GM12892 (cell line): ENCODE measurements around the gene MON2.
"Not testable (repeated sequence)": the region's sequence is repeated elsewhere in the genome, so short reads cannot be mapped to it uniquely, and the experiment has no call there.

Experiments
- DNase-seq: peaks from one replicate; pipeline ENCODE4 v3.0.0; 2011; ENCODE audit not compliant: insufficient read length
- FAIRE-seq: peaks from 2 replicates; lab custom pipeline; 2011; peaks lifted over from hg19 to GRCh38; lab: Jason Lieb, UNC
- POLR2A ChIP-seq: IDR thresholded peaks from 2 replicates; pipeline ENCODE4 v1.6.1; 2011; ENCODE audit warnings: low read depth, low read length, control low read depth
- POLR2AphosphoS5 ChIP-seq: IDR thresholded peaks from 2 replicates; pipeline ENCODE4 v1.6.1; 2011; ENCODE audit warnings: low read depth, low read length, control low read depth
- TAF1 ChIP-seq: IDR thresholded peaks from 2 replicates; pipeline ENCODE4 v1.6.1; 2011; ENCODE audit warnings: low read depth, mild to moderate bottlenecking, control low read depth, low read length, borderline replicate concordance

The MON2 gene

DNA sequence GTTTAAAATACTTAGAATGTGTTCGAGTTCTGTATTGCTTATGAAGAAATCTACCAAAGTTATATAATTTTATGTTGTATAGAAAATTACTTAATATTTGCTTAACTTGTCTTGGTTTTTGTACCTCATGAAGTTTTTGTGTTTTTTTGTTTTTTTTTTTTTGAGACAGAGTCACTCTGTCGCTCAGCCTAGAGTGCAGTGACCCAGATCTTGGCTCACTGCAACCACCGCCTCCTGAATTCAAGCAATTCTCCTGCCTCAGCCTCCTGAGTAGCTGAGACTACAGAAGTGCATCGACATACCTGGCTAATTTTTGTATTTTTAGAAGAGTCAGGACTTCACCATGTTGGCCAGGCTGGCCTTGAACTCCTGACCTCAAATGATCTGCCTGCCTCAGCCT is 69.9 kb downstream of the MON2 start:
- DNase-seq = no peak
- no peak for FAIRE-seq

DNA sequence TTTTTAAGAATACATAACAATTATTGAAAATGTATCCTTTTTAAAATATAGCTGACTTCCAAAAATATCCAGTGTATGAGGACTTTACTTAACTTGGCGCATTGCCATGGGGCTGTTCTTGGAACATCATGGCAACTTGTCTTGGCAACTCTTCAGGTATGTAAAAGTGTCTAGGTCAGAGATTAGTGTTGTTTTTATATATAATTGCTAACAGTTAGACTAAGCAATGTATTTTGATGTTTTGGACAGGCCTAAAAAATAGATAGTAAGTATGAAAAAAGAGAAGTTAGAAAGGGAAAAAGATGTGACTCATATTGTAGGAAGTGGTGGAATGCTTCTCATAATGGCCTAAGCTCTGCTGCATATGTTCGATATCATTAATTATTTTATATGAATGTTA is 70.9 kb downstream of the MON2 start:
- DNase-seq = no peak
- TF ChIP-seq POLR2A (no peak), TAF1 (no peak), POLR2AphosphoS5 (no peak)
- no peak for FAIRE-seq

More for the DNA sequence above, 69.9 kb downstream of the MON2 start:
- TF ChIP-seq POLR2A (no peak), TAF1 (no peak), POLR2AphosphoS5 (no peak)

DNA sequence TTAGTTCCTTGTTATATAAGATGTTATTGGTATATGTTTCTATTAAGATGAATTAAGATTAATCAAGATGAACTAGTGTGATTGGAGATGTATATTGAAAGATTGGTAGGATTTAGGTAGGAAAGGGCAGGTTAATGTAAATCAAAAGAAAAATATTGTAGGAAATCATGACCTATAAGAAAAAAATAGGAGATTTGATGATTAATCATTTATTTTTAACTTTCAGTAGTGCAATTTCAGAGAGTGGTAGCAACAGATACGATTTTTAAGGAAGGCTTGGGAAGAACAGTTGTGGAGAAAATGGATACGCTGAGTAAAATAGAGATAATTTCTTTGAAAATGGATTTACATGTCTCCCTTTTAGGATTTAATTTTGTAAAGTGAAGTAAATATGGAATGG is 73.7 kb downstream of the MON2 start:
- DNase-seq = no peak
- TF ChIP-seq POLR2A (no peak), POLR2AphosphoS5 (no peak), TAF1 (no peak)
- FAIRE-seq = no peak

DNA sequence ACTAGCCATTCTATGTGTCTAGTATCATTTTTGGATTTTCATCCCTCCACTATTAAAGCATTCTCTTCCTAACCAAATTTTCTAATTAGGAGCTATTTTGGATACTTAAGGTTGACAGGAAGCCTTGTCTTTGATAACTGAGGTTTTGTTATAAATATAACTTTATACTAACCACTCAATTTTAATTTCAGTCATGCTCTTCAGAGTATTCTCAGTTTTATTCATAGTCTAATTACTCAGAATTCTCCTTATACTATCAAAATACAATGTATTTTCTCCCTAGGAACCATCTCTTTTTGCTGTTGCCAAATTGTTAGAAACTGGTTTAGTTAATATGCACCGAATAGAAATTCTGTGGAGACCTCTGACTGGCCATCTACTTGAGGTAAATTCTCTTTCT is 76.2 kb downstream of the MON2 start:
- FAIRE-seq = no peak
- TF ChIP-seq POLR2AphosphoS5 (no peak), TAF1 (no peak)
- no peak for DNase-seq

DNA sequence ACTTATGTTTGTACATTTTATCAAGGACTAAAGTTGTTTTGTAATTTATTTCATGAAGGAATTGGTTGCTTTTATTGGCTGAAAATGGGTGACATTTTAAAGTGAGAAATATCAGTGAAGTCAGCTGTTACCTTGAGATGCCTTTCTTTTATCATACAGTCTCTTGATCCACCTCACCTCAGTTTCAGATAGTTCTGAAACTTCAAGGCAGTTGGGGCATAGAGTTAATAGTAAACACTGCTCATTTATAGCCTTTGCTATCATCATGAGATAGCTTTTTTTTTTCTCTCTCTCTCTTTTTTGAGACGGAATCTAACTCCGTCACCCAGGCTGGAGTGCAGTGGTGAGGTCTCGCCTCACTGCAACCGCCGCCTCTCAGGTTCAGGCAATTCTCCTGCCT is 76.7 kb downstream of the MON2 start:
- DNase-seq (no peak), FAIRE-seq (no peak)
- TF ChIP-seq POLR2AphosphoS5 (no peak), TAF1 (no peak), POLR2A (no peak)

DNA sequence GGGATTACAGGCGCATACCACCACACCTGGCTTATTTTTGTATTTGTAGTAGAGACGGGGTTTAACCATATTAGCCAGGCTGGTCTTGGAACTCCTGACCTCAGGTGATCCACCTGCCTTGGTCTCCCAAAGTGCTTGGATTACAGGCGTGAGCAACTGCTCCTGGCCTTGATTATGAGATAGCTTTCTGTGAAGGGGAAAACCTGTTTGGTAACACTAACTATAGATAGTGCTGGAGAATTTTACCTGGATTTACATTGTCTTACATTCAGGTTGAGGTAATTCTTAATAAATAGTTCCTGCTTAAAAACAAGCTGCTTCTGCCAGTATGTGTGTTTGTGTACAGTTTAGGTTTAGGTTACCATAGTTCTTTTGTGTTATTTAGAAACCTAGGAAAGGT is 77.1 kb downstream of the MON2 start:
- DNase-seq (no peak), FAIRE-seq (no peak)
- TF ChIP-seq POLR2A = no peak
- TF ChIP-seq POLR2AphosphoS5 = no peak
- TF ChIP-seq TAF1 = no peak

DNA sequence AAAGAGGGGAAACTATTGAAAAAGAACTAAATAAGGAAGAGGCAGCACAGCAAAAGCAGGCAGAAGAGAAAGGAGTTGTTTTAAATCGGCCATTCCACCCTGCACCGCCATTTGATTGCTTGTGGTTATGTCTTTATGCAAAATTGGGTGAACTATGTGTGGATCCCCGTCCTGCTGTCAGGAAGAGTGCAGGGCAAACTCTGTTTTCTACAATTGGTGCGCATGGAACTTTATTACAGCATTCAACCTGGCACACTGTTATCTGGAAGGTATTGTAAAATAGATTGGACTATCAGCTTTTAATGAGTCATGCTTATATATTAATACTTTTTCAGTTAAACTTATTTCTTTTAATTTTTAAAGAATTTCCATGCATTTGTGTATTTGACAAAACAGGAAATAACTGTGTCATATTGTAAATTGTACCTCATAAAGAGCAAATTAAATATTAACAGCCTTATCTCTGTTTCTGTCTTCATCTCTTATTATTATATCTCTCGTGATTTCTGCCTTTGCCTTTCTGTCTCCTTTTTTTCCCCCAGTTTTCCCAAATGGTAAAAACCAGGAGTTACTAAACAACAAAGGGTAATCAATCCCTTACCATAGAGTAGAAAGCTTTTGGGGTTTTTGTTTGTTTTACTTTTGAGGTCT is 86.4 kb downstream of the MON2 start:
- TF ChIP-seq TAF1 = no peak
- no peak for TF ChIP-seq POLR2AphosphoS5
- no peak for TF ChIP-seq POLR2A
- DNase-seq (no peak), FAIRE-seq (no peak)

DNA sequence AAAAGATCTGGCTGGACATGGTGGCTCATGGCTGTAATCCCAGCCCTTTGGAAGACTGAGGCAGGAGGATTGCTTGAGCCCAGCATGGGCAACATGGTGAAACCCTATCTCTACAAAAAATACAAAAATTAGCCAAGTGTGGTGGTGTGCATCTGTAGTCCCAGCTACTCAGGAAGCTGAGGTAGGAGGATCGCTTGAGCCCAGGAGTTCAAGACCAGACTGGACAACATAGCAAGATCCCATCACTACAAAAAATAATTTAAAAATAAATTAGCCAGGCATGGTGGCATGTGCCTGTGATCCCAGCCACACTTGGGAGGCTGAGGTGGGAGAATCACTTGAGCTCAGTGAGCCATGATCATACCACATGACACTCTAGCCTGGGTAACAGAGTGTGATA is 92.7 kb downstream of the MON2 start:
- FAIRE-seq = not testable (repeated sequence)

DNA sequence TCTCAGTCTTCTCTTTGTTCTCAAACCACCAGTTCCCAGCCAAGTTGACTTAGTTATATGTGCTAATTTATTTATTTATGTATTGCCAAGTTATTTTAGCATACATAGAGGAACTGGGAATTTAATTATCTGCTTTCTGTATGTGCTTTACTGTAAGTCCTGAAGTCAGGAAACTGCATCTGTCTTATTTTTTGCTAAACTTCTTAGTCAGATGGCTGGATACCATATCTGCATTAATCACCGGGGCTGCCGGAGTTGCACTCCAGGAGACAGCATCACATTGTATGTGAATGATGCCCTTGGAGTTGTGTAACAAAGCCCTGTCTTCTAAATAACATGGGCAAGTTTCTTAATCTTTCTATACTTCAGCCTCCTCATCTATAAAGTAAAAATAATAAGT is 96.2 kb downstream of the MON2 start:
- DNase-seq (no peak), FAIRE-seq (no peak)
- TF ChIP-seq POLR2A (no peak), POLR2AphosphoS5 (no peak), TAF1 (no peak)

More for the DNA sequence above, 92.7 kb downstream of the MON2 start:
- not testable (repeated sequence) for DNase-seq

DNA sequence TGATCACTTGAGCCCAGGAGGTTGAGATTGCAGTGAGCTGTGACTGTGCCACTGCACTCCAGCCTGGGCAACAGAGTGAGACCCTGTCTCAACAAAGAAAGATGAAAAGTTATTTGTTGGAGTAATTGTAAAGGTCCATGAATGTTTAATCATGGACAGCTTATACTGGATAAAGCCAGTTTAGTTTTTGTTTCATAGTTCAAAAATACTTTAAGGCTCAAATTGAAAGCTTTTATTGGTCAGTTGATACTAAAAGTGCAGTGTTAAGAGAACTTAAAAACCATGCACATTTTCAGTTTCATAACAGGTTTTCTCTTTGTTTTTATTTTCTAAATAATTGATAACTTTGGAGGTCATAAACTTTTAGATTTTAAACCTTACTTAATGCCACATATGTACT is 108.4 kb downstream of the MON2 start:
- FAIRE-seq = no peak
- no peak for DNase-seq
- no peak for TF ChIP-seq POLR2A

DNA sequence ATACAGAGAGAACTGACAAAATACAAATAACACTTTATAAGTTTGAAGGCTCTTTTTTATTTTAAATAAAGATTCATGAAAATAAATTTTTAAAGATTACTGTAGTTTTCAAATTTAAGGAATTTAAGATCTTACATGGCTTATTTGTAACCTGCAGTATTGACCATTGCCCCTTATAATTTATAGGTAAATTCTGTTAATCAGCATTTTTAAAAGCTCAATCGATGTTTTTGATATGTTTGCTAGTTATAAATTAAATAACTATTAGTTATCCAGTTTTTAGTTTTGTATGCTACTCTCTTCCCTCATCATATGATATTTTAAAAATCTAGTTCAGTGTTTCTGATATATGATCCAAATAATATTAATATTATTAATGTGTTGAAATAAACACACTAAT is 109.9 kb downstream of the MON2 start:
- FAIRE-seq (no peak), DNase-seq (no peak)
- no peak for TF ChIP-seq POLR2AphosphoS5
- no peak for TF ChIP-seq TAF1
- no peak for TF ChIP-seq POLR2A

DNA sequence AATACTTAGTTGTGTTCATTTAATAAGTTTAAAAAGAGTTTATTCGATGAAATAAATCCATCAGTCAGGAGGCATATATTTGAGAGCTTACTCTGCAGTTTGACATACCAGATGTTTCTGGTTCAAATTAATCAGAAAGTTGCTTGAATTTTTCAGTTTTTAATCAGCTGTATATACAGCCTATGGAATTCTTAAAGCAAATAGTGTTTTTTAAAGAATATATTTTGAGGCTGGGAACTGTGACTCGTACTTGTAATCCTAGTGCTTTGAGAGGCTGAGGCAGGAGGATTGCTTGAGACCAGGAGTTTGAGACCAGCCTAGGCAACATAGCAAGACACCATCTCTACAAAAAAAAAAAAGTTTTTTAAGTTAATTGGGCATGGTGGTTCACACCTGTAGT is 112.1 kb downstream of the MON2 start:
- no peak for TF ChIP-seq POLR2AphosphoS5
- TF ChIP-seq POLR2A = no peak
- no peak for TF ChIP-seq TAF1

More for the DNA sequence above, 112.1 kb downstream of the MON2 start:
- DNase-seq (no peak), FAIRE-seq (no peak)
